Measurements from ENCODE around the gene FARS2.

Gene FARS2

GRCh38 chr6:5287966-5288297, 26.6 kb downstream of the FARS2 start:
- DNase-seq: no peak

- DNase-seq: no peak
These were observed 28.8 kb downstream of the FARS2 start for GRCh38 chr6:5290097-5290496.

GRCh38 chr6:5290500-5290899, 29.2 kb downstream of the FARS2 start:
- no peak for DNase-seq

GRCh38 chr6:5292154-5292553, 30.8 kb downstream of the FARS2 start:
- no peak for DNase-seq

GRCh38 chr6:5293692-5294091, 32.4 kb downstream of the FARS2 start:
- no peak for DNase-seq

GRCh38 chr6:5294392-5295211, 33.3 kb downstream of the FARS2 start:
- DNase-seq: no peak

GRCh38 chr6:5295623-5296022, 34.3 kb downstream of the FARS2 start:
- DNase-seq: no peak

GRCh38 chr6:5300206-5300764, 39.0 kb downstream of the FARS2 start:
- no peak for DNase-seq

- no peak for DNase-seq
These were observed 41.1 kb downstream of the FARS2 start for GRCh38 chr6:5302220-5302946.

- DNase-seq: peak; percentile 1
These were observed 41.8 kb downstream of the FARS2 start for GRCh38 chr6:5302995-5303622.

GRCh38 chr6:5303682-5304081, 42.4 kb downstream of the FARS2 start:
- no peak for DNase-seq

- no peak for DNase-seq
These were observed 44.8 kb downstream of the FARS2 start for GRCh38 chr6:5305968-5306626.

GRCh38 chr6:5307058-5307457, 45.7 kb downstream of the FARS2 start:
- DNase-seq: no peak

GRCh38 chr6:5308066-5308465, 46.8 kb downstream of the FARS2 start:
- no peak for DNase-seq

GRCh38 chr6:5314191-5314865, 53.0 kb downstream of the FARS2 start:
- no peak for DNase-seq

- no peak for DNase-seq
These were observed 54.6 kb downstream of the FARS2 start for GRCh38 chr6:5315881-5316280.

- no peak for DNase-seq
These were observed 55.6 kb downstream of the FARS2 start for GRCh38 chr6:5316951-5317350.

GRCh38 chr6:5318617-5319272, 57.4 kb downstream of the FARS2 start:
- no peak for DNase-seq

GRCh38 chr6:5323979-5324378, 62.7 kb downstream of the FARS2 start:
- no peak for DNase-seq

- DNase-seq: no peak
These were observed 63.9 kb downstream of the FARS2 start for GRCh38 chr6:5325173-5325572.

GRCh38 chr6:5326022-5326641, 64.8 kb downstream of the FARS2 start:
- no peak for DNase-seq

GRCh38 chr6:5328800-5329199, 67.5 kb downstream of the FARS2 start:
- no peak for DNase-seq

All from NCI-H1092 treated with DMSO at 0.1 percent for 48 hours (cell line).